ENCODE measurements around the gene KLF6. TPM values are rescaled to one million over a fixed set of nuclear protein-coding genes. Genes with fewer than 3 reads are reported as not detected.
A peak's percentile ranks its signal among the peaks of the same experiment; 100 is the strongest.

Gene KLF6
- total RNA-seq: 100 to 1,000 TPM in 3 of 7 donors, 10 to 100 TPM in 4; 53.7 to 178 (median 97.3) TPM
- 10 to 100 TPM; 45.4 to 79.0 TPM for polyA plus RNA-seq
- long read RNA-seq, donor 1, full-length matches to known transcripts: 583 of 622 reads
- long read RNA-seq, donor 1, partial matches to known transcripts: 9 of 622 reads
- long read RNA-seq, donor 1, other reads (novel, unspliced or antisense): 30 of 622 reads
- long read RNA-seq, donor 2, full-length matches to known transcripts: 18 of 18 reads
- long read RNA-seq, donor 2, partial matches to known transcripts: 0 of 18 reads
- long read RNA-seq, donor 2, other reads (novel, unspliced or antisense): 0 of 18 reads
- long read RNA-seq, donor 3, full-length matches to known transcripts: 132 of 175 reads
- long read RNA-seq, donor 3, partial matches to known transcripts: 14 of 175 reads
- long read RNA-seq, donor 3, other reads (novel, unspliced or antisense): 29 of 175 reads

GRCh38 chr10:3784510-3785250 lies at the start of gene KLF6:
Gene KLF6, minus strand, starts transcription at chr10:3785209. Its CDS starts 195 bp downstream, at chr10:3785014.
- WGBS, 3 donors: 0% methylated on average over 26 to 69 of the region's 69 CpGs
- peak; percentile 70 to 82 (median 76) for DNase-seq
- no peaks in the 10 kb centered on the region for H3K27me3 ChIP-seq
- TF ChIP-seq, protein P1, sequence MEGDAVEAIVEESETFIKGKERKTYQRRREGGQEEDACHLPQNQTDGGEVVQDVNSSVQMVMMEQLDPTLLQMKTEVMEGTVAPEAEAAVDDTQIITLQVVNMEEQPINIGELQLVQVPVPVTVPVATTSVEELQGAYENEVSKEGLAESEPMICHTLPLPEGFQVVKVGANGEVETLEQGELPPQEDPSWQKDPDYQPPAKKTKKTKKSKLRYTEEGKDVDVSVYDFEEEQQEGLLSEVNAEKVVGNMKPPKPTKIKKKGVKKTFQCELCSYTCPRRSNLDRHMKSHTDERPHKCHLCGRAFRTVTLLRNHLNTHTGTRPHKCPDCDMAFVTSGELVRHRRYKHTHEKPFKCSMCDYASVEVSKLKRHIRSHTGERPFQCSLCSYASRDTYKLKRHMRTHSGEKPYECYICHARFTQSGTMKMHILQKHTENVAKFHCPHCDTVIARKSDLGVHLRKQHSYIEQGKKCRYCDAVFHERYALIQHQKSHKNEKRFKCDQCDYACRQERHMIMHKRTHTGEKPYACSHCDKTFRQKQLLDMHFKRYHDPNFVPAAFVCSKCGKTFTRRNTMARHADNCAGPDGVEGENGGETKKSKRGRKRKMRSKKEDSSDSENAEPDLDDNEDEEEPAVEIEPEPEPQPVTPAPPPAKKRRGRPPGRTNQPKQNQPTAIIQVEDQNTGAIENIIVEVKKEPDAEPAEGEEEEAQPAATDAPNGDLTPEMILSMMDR (IDR thresholded peaks at IDR 0.05): no peak
- no peak for TF ChIP-seq EP300 (IDR thresholded peaks at IDR 0.05)
- TF ChIP-seq POLR2A (IDR thresholded peaks at IDR 0.05): no peak
- H3K36me3 ChIP-seq: no peaks in the 10 kb centered on the region
- H3K4me3 ChIP-seq: peak within 1 kb of the TSS; percentile 93
- H3K27ac ChIP-seq: peak within 1 kb of the TSS; percentile 100
- H3K9me3 ChIP-seq: no peaks in the 10 kb centered on the region
- H3K4me1 ChIP-seq (ENCODE audit: insufficient read depth): peaks cover 19% of the 10 kb centered on the region
- intact Hi-C loops (cut with DNase I): loop anchor here in 3 of 4 donors (5.0 to 10.0 kb wide), 7 partner anchors 150 to 873 kb away; no protein-coding TSS in a partner anchor

- DNase-seq: no peak
- intact Hi-C loops (cut with DNase I): no loop called here
- TF ChIP-seq EP300 (IDR thresholded peaks at IDR 0.05) (no peak), POLR2A (IDR thresholded peaks at IDR 0.05) (no peak)
- TF ChIP-seq, protein P1 (IDR thresholded peaks at IDR 0.05): no peak
- 96 to 97% (median 96%) methylated on average over 6 of the region's 6 CpGs for WGBS, 3 donors
- Histone ChIP-seq H3K36me3 (no peaks in the 10 kb centered on the region), H3K4me3 (no peak overlapping the region), H3K9me3 (no peaks in the 10 kb centered on the region), H3K27ac (no peak overlapping the region), H3K4me1 (ENCODE audit: insufficient read depth) (peaks cover 3% of the 10 kb centered on the region), H3K27me3 (no peaks in the 10 kb centered on the region)
These were observed 49.4 kb upstream of the KLF6 start for GRCh38 chr10:3834404-3834803.

DNA sequence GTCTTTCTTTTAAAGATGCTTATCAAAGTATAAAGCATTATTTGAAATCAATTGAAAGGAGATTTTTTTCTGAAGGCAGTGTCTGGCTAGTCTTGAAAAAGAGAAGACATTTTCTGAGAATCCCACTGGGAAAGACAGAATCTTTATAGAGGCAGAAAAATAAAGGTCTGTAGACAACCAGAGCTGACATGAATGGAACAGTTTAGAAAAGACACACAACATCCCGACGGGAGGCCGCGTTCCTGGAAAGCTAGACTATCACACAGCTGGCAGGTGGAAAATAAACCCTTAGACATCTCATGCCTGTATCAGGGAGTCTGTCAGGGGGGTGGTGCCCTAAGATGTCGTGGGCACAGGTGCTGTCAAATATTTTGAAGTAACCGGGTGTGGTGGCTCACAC lies 48.0 kb upstream of the KLF6 start:
- H3K4me3 ChIP-seq: no peak overlapping the region
- no peaks in the 10 kb centered on the region for H3K9me3 ChIP-seq
- intact Hi-C loops (cut with DNase I): no loop called here
- no peaks in the 10 kb centered on the region for H3K27me3 ChIP-seq
- WGBS, 3 donors: 92 to 94% (median 93%) methylated on average over 6 of the region's 6 CpGs
- H3K4me1 ChIP-seq (ENCODE audit: insufficient read depth): peaks cover 8% of the 10 kb centered on the region
- TF ChIP-seq, protein P1 (IDR thresholded peaks at IDR 0.05): no peak
- TF ChIP-seq POLR2A (IDR thresholded peaks at IDR 0.05) (no peak), EP300 (IDR thresholded peaks at IDR 0.05) (no peak)
- no peaks in the 10 kb centered on the region for H3K36me3 ChIP-seq
- no peak overlapping the region for H3K27ac ChIP-seq
- DNase-seq: no peak

DNA sequence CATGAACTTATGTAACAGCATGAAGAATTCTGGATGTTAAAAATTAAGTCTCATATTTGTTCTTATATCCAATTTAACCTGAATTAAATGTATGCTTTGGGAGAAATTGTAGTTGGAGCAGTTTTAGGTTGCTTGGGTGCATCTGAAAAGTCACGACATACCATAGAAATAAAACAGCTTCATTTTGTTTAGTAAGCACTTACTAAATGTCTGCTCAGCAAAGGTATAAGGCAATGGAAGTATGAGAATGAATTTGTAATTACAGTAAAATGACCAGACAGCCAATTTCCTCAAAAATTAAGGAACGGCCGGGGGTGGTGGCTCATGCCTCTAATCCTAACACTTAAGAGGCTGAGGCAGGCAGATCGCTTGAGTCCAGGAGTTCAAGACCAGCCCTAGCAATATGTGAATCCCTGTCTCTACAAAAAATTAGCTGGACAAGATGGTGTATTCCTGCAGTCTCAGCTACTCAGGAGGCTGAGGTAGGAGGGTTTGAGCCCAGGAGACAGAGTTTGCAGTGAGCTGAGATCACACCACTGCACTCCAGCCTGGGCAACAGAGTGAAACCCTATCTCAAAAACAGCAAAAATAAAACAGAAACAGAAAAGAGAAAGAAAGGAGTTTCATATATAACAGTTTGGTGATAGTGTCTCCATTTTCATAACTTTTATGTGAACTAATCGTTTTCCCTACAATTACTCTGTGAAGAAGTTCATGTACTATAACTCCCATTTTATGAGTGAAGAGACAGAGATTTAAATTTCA lies 47.2 kb upstream of the KLF6 start:
- no peaks in the 10 kb centered on the region for H3K27me3 ChIP-seq
- no peak for DNase-seq
- no peak overlapping the region for H3K27ac ChIP-seq
- TF ChIP-seq POLR2A (IDR thresholded peaks at IDR 0.05) (no peak), EP300 (IDR thresholded peaks at IDR 0.05) (no peak)
- TF ChIP-seq, protein P1 (IDR thresholded peaks at IDR 0.05): no peak
- H3K4me3 ChIP-seq: no peak overlapping the region
- intact Hi-C loops (cut with DNase I): no loop called here
- H3K9me3 ChIP-seq: no peaks in the 10 kb centered on the region
- peaks cover 8% of the 10 kb centered on the region for H3K4me1 ChIP-seq (ENCODE audit: insufficient read depth)
- 86 to 89% (median 89%) methylated on average over 5 of the region's 5 CpGs for WGBS, 3 donors
- no peaks in the 10 kb centered on the region for H3K36me3 ChIP-seq
